ENCODE results near the gene TTLL11. TPM values are rescaled to one million over a fixed set of nuclear protein-coding genes. Genes with fewer than 3 reads are reported as not detected.

TTLL11 gene
- total RNA-seq, 1 experiment from 2014 or later, result 1.5 TPM

DNA sequence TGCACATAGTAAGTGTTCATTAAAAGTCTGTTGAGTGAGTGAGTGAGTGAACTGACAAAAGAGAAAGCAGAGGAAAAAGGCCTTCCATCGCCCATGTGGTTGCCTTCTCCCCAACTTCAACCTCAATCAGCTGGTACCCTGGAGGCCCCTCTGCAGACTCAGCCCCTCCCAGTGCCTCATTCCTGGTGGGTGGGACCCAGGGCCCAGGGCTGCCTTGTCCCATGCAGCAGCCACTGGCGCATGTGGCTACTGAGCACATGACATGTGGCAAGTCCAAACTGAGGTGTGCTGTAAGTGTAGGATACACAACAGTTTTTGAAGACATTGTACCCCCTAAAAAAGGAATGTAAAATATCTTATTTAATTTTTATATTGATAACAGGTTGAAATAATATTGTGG is 36.9 kb upstream of the TTLL11 start:
- Histone ChIP-seq H3K18ac (ENCODE audit: insufficient read length, low read depth, low read length) (no peak overlapping the region), H2BK15ac (ENCODE audit: low read depth, low read length) (no peak overlapping the region), H3K4me1 (ENCODE audit: insufficient read depth, low read length) (peaks cover 8% of the 10 kb centered on the region; the same call in 1 of the 2 replicates), H3K4ac (ENCODE audit: low read depth, low read length) (no peak overlapping the region), H3K14ac (ENCODE audit: insufficient read depth, low read length) (no peak overlapping the region), H3T11ph (ENCODE audit: low read length) (no peak overlapping the region), H3K9ac (ENCODE audit: extremely low read depth, insufficient read length, low read length) (no peak overlapping the region), H2BK12ac (ENCODE audit: insufficient read length, low read depth, low read length) (no peak overlapping the region), H2AK5ac (ENCODE audit: insufficient read length, low read length) (no peak overlapping the region), H2BK20ac (ENCODE audit: low read depth, low read length, poor library complexity, severe bottlenecking) (no peak overlapping the region), H2BK120ac (ENCODE audit: low read depth, low read length, poor library complexity, severe bottlenecking) (no peak overlapping the region), H3K4me2 (ENCODE audit: insufficient read depth, insufficient read length, low read length) (no peak overlapping the region), H4K5ac (ENCODE audit: insufficient read length, low read depth, low read length) (no peak overlapping the region), H3K27ac (ENCODE audit: insufficient read length, low read depth, low read length) (no peak overlapping the region), H3K79me2 (ENCODE audit: insufficient read depth, low read length) (no peaks in the 10 kb centered on the region), H3K23ac (ENCODE audit: insufficient read length, low read depth, low read length) (no peak overlapping the region), H4K91ac (ENCODE audit: insufficient read length, low read depth, low read length) (no peak overlapping the region), H4K20me1 (ENCODE audit: control insufficient read depth, insufficient read depth, insufficient read length) (no peaks in the 10 kb centered on the region), H3K9me3 (ENCODE audit: control insufficient read depth, low read depth, low read length) (no peaks in the 10 kb centered on the region), H3K79me1 (ENCODE audit: insufficient read depth, low read depth, low read length, poor library complexity, severe bottlenecking) (no peaks in the 10 kb centered on the region), H4K8ac (replicated peaks; ENCODE audit: insufficient read length, low read depth, low read length) (no peak overlapping the region), H2AFZ (ENCODE audit: low read length) (no peak overlapping the region), H3K56ac (ENCODE audit: insufficient read length, low read depth, low read length) (no peak overlapping the region), H2BK5ac (ENCODE audit: insufficient read length, low read length) (no peak overlapping the region), H3K23me2 (ENCODE audit: insufficient read length, low read depth, low read length, poor library complexity, severe bottlenecking) (peaks cover 9% of the 10 kb centered on the region), H3K27me3 (ENCODE audit: insufficient read depth, low read length) (peaks cover 3% of the 10 kb centered on the region; the same call in 1 of the 2 replicates)
- H3K9me3 Mint-ChIP-seq, result no peaks in the 10 kb centered on the region; a peak in 1 of 5 replicates
- peaks cover 53 to 57% of the 10 kb centered on the region in 2 experiments for H3K4me1 Mint-ChIP-seq
- no peaks in the 10 kb centered on the region for H3K36me3 Mint-ChIP-seq (ENCODE audit: insufficient read depth in 1 of 3, low read depth in 3 of 3)
- DNase-seq, result no peak
- no CpG with 5 or more reads among the region's 2 CpGs for WGBS (ENCODE audit: extremely low coverage, insufficient read length, low lambda C conversion rate)
- H3K27me3 Mint-ChIP-seq (ENCODE audit: low read depth), result peaks cover 69% of the 10 kb centered on the region
- TF ChIP-seq, protein P1, sequence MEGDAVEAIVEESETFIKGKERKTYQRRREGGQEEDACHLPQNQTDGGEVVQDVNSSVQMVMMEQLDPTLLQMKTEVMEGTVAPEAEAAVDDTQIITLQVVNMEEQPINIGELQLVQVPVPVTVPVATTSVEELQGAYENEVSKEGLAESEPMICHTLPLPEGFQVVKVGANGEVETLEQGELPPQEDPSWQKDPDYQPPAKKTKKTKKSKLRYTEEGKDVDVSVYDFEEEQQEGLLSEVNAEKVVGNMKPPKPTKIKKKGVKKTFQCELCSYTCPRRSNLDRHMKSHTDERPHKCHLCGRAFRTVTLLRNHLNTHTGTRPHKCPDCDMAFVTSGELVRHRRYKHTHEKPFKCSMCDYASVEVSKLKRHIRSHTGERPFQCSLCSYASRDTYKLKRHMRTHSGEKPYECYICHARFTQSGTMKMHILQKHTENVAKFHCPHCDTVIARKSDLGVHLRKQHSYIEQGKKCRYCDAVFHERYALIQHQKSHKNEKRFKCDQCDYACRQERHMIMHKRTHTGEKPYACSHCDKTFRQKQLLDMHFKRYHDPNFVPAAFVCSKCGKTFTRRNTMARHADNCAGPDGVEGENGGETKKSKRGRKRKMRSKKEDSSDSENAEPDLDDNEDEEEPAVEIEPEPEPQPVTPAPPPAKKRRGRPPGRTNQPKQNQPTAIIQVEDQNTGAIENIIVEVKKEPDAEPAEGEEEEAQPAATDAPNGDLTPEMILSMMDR (conservative IDR thresholded peaks at IDR 0.05), result no peak
- H3K27ac Mint-ChIP-seq, result no peak overlapping the region
- no peak overlapping the region for H3K4me3 Mint-ChIP-seq

Data from H9 (cell line).